IMR-90 (cell line): Measurements from ENCODE around the gene SLC4A1AP. TPM values are rescaled to one million over a fixed set of nuclear protein-coding genes. Genes with fewer than 3 reads are reported as not detected.

Experiments
- ATAC-seq: fragments of 200-7000 bp; cut with Tn5 transposase; 2 replicates; pipeline ENCODE4 v1.9.1; 2020; ENCODE audit warnings: low read depth, mild to moderate bottlenecking, moderate library complexity
- BruUV-seq: library from RNA; stranded (reverse); fragments of 400-500 nt; replicated peaks from 2 replicates; lab custom pipeline; 2021; lab: Mats Ljungman, UMichigan
- CTCF ChIA-PET: fragments of 300-600 bp; formaldehyde crosslinking; extraction: SDS; loops from one replicate; lab custom pipeline; 2021; ENCODE audit warnings: antibody characterized with exemption; lab: Yijun Ruan, JAX
- POLR2A ChIA-PET: fragments of 300-600 bp; sonication (Branson Sonifier 250); formaldehyde crosslinking; loops from one replicate; lab custom pipeline; 2022; ENCODE audit warnings: antibody characterized with exemption; ENCODE audit not compliant: unreplicated experiment; lab: Charles Lee
- DNase-seq: peaks from one replicate; pipeline ENCODE4 v3.0.0; 2013
- H2AFZ ChIP-seq: replicated peaks from 2 replicates; pipeline ENCODE3; 2013; ENCODE audit warnings: low read length, mild to moderate bottlenecking; ENCODE audit not compliant: poor library complexity
- H2AK5ac ChIP-seq: 2 replicates; pipeline ENCODE4 v1.6.1; 2013; ENCODE audit warnings: low read depth, low read length, inconsistent platforms
- H2AK9ac ChIP-seq: replicated peaks from 2 replicates; pipeline ENCODE3; 2013; ENCODE audit warnings: mild to moderate bottlenecking, low read depth, low read length, moderate library complexity; ENCODE audit not compliant: poor library complexity
- H2BK120ac ChIP-seq: 2 replicates; pipeline ENCODE4 v1.6.1; 2013; ENCODE audit warnings: low read depth, low read length, inconsistent platforms
- H2BK15ac ChIP-seq: 3 replicates; pipeline ENCODE4 v1.6.1; 2013; ENCODE audit warnings: low read depth, low read length, inconsistent platforms
- H2BK20ac ChIP-seq: 2 replicates; pipeline ENCODE4 v1.6.1; 2013; ENCODE audit warnings: low read depth, mild to moderate bottlenecking, inconsistent platforms, low read length, moderate library complexity
- H2BK5ac ChIP-seq: 2 replicates; pipeline ENCODE4 v1.6.1; 2013; ENCODE audit warnings: mild to moderate bottlenecking, low read depth, low read length, inconsistent platforms; ENCODE audit not compliant: poor library complexity, severe bottlenecking
- H3K14ac ChIP-seq: replicated peaks from 2 replicates; pipeline ENCODE4 v1.6.1; 2013; ENCODE audit warnings: low read depth, low read length, inconsistent platforms
- H3K18ac ChIP-seq: 2 replicates; pipeline ENCODE4 v1.6.1; 2013; ENCODE audit warnings: low read depth, low read length, control low read depth
- H3K23ac ChIP-seq: 2 replicates; pipeline ENCODE4 v1.6.1; 2013; ENCODE audit warnings: low read depth, low read length, inconsistent platforms
- H3K27ac ChIP-seq: 2 replicates; pipeline ENCODE4 v1.5.1; 2013; ENCODE audit warnings: mild to moderate bottlenecking, control low read depth, low read length; ENCODE audit not compliant: insufficient read depth
- H3K27me3 ChIP-seq: 2 replicates; pipeline ENCODE4 v1.6.1; 2013; ENCODE audit warnings: low read length; ENCODE audit not compliant: control insufficient read depth, insufficient read depth
- H3K36me3 ChIP-seq: 2 replicates; pipeline ENCODE4 v1.6.1; 2013; ENCODE audit warnings: low read length, mixed read lengths; ENCODE audit not compliant: control insufficient read depth, insufficient read depth
- H3K4ac ChIP-seq: 2 replicates; pipeline ENCODE4 v1.6.1; 2013; ENCODE audit warnings: low read depth, low read length, inconsistent platforms
- H3K4me1 ChIP-seq: 2 replicates; pipeline ENCODE4 v1.6.1; 2013; ENCODE audit warnings: low read length, mixed read lengths; ENCODE audit not compliant: control insufficient read depth, insufficient read depth
- H3K4me2 ChIP-seq: 2 replicates; pipeline ENCODE4 v1.6.1; 2013; ENCODE audit warnings: low read depth, mild to moderate bottlenecking, control low read depth, low read length, moderate library complexity
- H3K4me3 ChIP-seq: 2 replicates; pipeline ENCODE4 v1.5.1; 2013; ENCODE audit warnings: low read depth, mild to moderate bottlenecking, control low read depth, low read length, moderate library complexity; ENCODE audit not compliant: insufficient read depth
- H3K56ac ChIP-seq: 2 replicates; pipeline ENCODE4 v1.6.1; 2013; ENCODE audit warnings: low read length, inconsistent platforms; ENCODE audit not compliant: insufficient read depth; ENCODE audit errors: extremely low read depth
- H3K79me1 ChIP-seq, 2 experiments: 2 replicates each; pipeline ENCODE4 v1.6.1; 2013; ENCODE audit warnings: low read length in 2 of 2, inconsistent platforms in 1 of 2, low read depth in 1 of 2
- H3K9ac ChIP-seq: 2 replicates; pipeline ENCODE4 v1.6.1; 2013; ENCODE audit warnings: low read depth, low read length, control low read depth
- H3K9me1 ChIP-seq: 2 replicates; pipeline ENCODE4 v1.6.1; 2013; ENCODE audit warnings: low read length, inconsistent platforms; ENCODE audit not compliant: insufficient read depth
- H3K9me3 ChIP-seq: 2 replicates; pipeline ENCODE4 v1.6.1; 2013; ENCODE audit warnings: low read length; ENCODE audit not compliant: control insufficient read depth, insufficient read depth
- H4K20me1 ChIP-seq: 2 replicates; pipeline ENCODE4 v1.6.1; 2013; ENCODE audit warnings: low read length, inconsistent platforms; ENCODE audit not compliant: insufficient read depth
- H4K5ac ChIP-seq: 2 replicates; pipeline ENCODE4 v1.6.1; 2013; ENCODE audit warnings: mild to moderate bottlenecking, low read depth, low read length, control low read depth
- H4K8ac ChIP-seq, 2 experiments: 2 replicates each; pipeline ENCODE4 v1.6.1; 2013; ENCODE audit warnings: low read depth in 2 of 2, low read length in 2 of 2, control low read depth in 1 of 2, inconsistent platforms in 1 of 2
- H4K91ac ChIP-seq: 2 replicates; pipeline ENCODE4 v1.6.1; 2013; ENCODE audit warnings: low read depth, low read length, inconsistent platforms; ENCODE audit not compliant: insufficient read depth
- CEBPB ChIP-seq: IDR thresholded peaks from 2 replicates; pipeline ENCODE4 v1.6.1; 2012; ENCODE audit warnings: low read depth, low read length, improper control_type of control experiment
- CHD1 ChIP-seq: IDR thresholded peaks from 2 replicates; pipeline ENCODE4 v1.6.1; 2012; ENCODE audit warnings: low read depth, low read length, improper control_type of control experiment
- CTCF ChIP-seq: conservative IDR thresholded peaks from 2 replicates; pipeline ENCODE4 v1.5.1; 2012; ENCODE audit warnings: mild to moderate bottlenecking, low read depth, low read length, improper control_type of control experiment
- ELK1 ChIP-seq: fragments of 150-350 bp; IDR thresholded peaks from 2 replicates; pipeline ENCODE4 v1.6.1; 2016; ENCODE audit warnings: low read depth, mild to moderate bottlenecking, low read length, moderate library complexity, borderline replicate concordance
- FOS ChIP-seq: fragments of 150-350 bp; IDR thresholded peaks from 2 replicates; pipeline ENCODE4 v1.6.1; 2016; ENCODE audit warnings: low read depth, low read length
- MAFK ChIP-seq: IDR thresholded peaks from 2 replicates; pipeline ENCODE4 v1.6.1; 2012; ENCODE audit warnings: low read depth, low read length, improper control_type of control experiment
- MAZ ChIP-seq: IDR thresholded peaks from 2 replicates; pipeline ENCODE4 v1.6.1; 2012; ENCODE audit warnings: low read depth, mild to moderate bottlenecking, low read length, improper control_type of control experiment, moderate library complexity, borderline replicate concordance
- MXI1 ChIP-seq: IDR thresholded peaks from 2 replicates; pipeline ENCODE4 v1.6.1; 2012; ENCODE audit warnings: low read depth, mild to moderate bottlenecking, low read length, moderate library complexity, borderline replicate concordance
- NFE2L2 ChIP-seq: fragments of 150-350 bp; IDR thresholded peaks from 2 replicates; pipeline ENCODE4 v1.6.1; 2016; ENCODE audit warnings: low read depth, mild to moderate bottlenecking, low read length
- POLR2A ChIP-seq: IDR thresholded peaks from 2 replicates; pipeline ENCODE4 v1.6.1; 2012; ENCODE audit warnings: mild to moderate bottlenecking, low read depth, low read length
- RAD21 ChIP-seq: IDR thresholded peaks from 2 replicates; pipeline ENCODE4 v1.6.1; 2012; ENCODE audit warnings: low read length, improper control_type of control experiment
- RCOR1 ChIP-seq: IDR thresholded peaks from 2 replicates; pipeline ENCODE4 v1.6.1; 2012; ENCODE audit warnings: mild to moderate bottlenecking, low read length, improper control_type of control experiment; ENCODE audit not compliant: insufficient replicate concordance
- RFX5 ChIP-seq: IDR thresholded peaks from 2 replicates; pipeline ENCODE4 v1.8.0; 2012; ENCODE audit warnings: low read depth, mild to moderate bottlenecking, low read length, moderate library complexity
- SMC3 ChIP-seq: fragments of 150-350 bp; IDR thresholded peaks from 2 replicates; pipeline ENCODE4 v1.6.1; 2016; ENCODE audit warnings: low read depth, mild to moderate bottlenecking, antibody characterized with exemption, low read length, moderate library complexity
- USF2 ChIP-seq: fragments of 150-350 bp; IDR thresholded peaks from 2 replicates; pipeline ENCODE4 v1.6.1; 2017; ENCODE audit warnings: mild to moderate bottlenecking, antibody characterized with exemption, low read length, low read depth
- whole genome bisulfite sequencing, 2 experiments: methylation state at CpG; one replicate each; pipeline versions ENCODE4 v1.1.5 to v1.1.7; 2013; ENCODE audit warnings: missing lambda C conversion rate in 2 of 2; ENCODE audit not compliant: insufficient read length in 1 of 2; ENCODE audit errors: extremely low coverage in 2 of 2; 5-methylcytosine and 5-hydroxymethylcytosine counted together
- dilution Hi-C: fragments of 300-500 bp; cut with HindIII; formaldehyde crosslinking; loops from one replicate; pipeline ENCODE4 v1.14.3; 2018; ENCODE audit warnings: low sequenced_read_pairs; ENCODE audit not compliant: unreplicated experiment
- in situ Hi-C: fragments of 300-500 bp; cut with MboI; formaldehyde crosslinking; loops from 3 replicates; pipeline ENCODE4 v1.14.3; 2019; ENCODE audit warnings: low sequenced_read_pairs, inconsistent platforms, mixed read lengths
- intact Hi-C: fragments of 100-400 bp; cut with micrococcal nuclease; formaldehyde crosslinking; loops from 2 replicates; pipeline ENCODE4 v1.10.0; 2022
- polyA plus RNA-seq, 3 experiments: library from polyadenylated mRNA; depleted of rRNA; stranded (reverse); fragments of >200 nt; gene quantifications; 2 replicates each; pipeline ENCODE4 v1.2.3, GENCODE V29; 2012; ENCODE audit warnings: low replicate concordance in 1 of 3
- total RNA-seq: library from RNA; depleted of rRNA; stranded (reverse); fragments of >200 nt; gene quantifications from 2 replicates; pipeline ENCODE4 v1.2.3, GENCODE V29; 2012

Gene SLC4A1AP
- total and polyA plus RNA-seq, 2 of the 4 experiments (the other 2 are of a cell fraction), result 11.7 to 13.6 TPM

GRCh38 chr2:27742571-27742970 lies 78.9 kb downstream of the SLC4A1AP start:
- H3K14ac ChIP-seq, result no peak overlapping the region
- no peak overlapping the region for H2AFZ ChIP-seq
- ATAC-seq, result no peak
- H3K4me3 ChIP-seq, result no peak overlapping the region
- ChIA-PET POLR2A (no interaction called here), CTCF (interaction anchor here (1.3 kb wide), 1 partner anchor 11 kb away, joined by 4 read pairs; no protein-coding TSS in a partner anchor)
- no peaks in the 10 kb centered on the region for H4K20me1 ChIP-seq
- no peak overlapping the region for H2BK20ac ChIP-seq
- H2AK5ac ChIP-seq, result no peak overlapping the region
- H3K9me1 ChIP-seq, result no peaks in the 10 kb centered on the region
- H3K4me1 ChIP-seq, result no peaks in the 10 kb centered on the region
- H4K91ac ChIP-seq, result no peak overlapping the region
- H4K8ac ChIP-seq, result no peak overlapping the region
- intact Hi-C loops (no loop called here), dilution Hi-C loops (no loop called here), in situ Hi-C loops (no loop called here)
- H2BK120ac ChIP-seq, result no peak overlapping the region
- no peak overlapping the region for H3K23ac ChIP-seq
- no peak overlapping the region for H2BK15ac ChIP-seq
- H3K36me3 ChIP-seq, result no peaks in the 10 kb centered on the region
- H3K18ac ChIP-seq, result no peak overlapping the region
- H3K9ac ChIP-seq, result no peak overlapping the region
- H2AK9ac ChIP-seq, result no peak overlapping the region
- no peak overlapping the region for H3K56ac ChIP-seq
- no peak overlapping the region for H4K5ac ChIP-seq
- BruUV-seq, result no TSS peak
- H3K27ac ChIP-seq, result no peak overlapping the region
- no peaks in the 10 kb centered on the region; the same call in 1 of the 2 replicates for H3K9me3 ChIP-seq
- DNase-seq, result no peak
- H3K79me1 ChIP-seq, result no peaks in the 10 kb centered on the region
- H2BK5ac ChIP-seq, result no peak overlapping the region
- no peak overlapping the region for H3K4ac ChIP-seq
- no peak overlapping the region for H3K4me2 ChIP-seq
- no CpG with 5 or more reads among the region's 9 CpGs for WGBS, 2 experiments
- no peak for TF ChIP-seq ELK1
- no peak for TF ChIP-seq FOS
- no peak for TF ChIP-seq USF2
- TF ChIP-seq NFE2L2, result no peak
- no peak for TF ChIP-seq RAD21
- TF ChIP-seq SMC3, result no peak
- TF ChIP-seq MAFK, result no peak
- TF ChIP-seq POLR2A, result no peak
- TF ChIP-seq RCOR1, result no peak
- TF ChIP-seq CHD1, result no peak
- no peak for TF ChIP-seq MAZ
- no peak for TF ChIP-seq CTCF
- no peak for TF ChIP-seq MXI1
- TF ChIP-seq CEBPB, result no peak
- TF ChIP-seq RFX5, result no peak
- no peaks in the 10 kb centered on the region for H3K27me3 ChIP-seq
